GM12878 (cell line): ENCODE data around the gene CTSE.

Experiments
- MAX ChIP-seq: IDR thresholded peaks from 2 replicates; pipeline ENCODE4 v1.6.1; 2012; ENCODE audit warnings: low read depth, low read length, improper control_type of control experiment
- ZNF622 ChIP-seq: fragments of 450-650 bp; IDR thresholded peaks from 2 replicates; pipeline ENCODE4 v1.6.1; 2017; ENCODE audit warnings: mild to moderate bottlenecking, inconsistent platforms

DNA sequence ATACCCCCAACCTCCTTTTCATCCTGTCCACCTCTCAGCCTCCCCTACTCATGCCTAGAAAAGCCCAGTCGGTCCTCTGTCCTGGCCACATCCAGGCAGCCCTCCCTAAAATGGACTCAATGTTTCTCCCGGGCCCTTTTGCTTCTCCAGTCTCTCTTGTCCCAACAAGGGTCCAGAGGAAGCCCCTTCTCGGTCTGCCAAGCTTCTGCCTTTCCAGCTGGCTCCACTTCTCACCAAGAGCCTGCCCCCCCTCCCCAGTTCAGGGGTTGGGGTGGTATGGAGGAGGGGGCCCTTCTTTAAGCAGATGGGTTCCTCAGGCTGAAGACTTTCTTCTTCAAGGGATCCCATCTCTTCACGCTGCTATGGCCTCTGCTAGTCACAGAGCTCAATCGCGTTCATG is 44.4 kb downstream of the CTSE start:
- TF ChIP-seq MAX (no peak), ZNF622 (no peak)
